GM21515 (cell line): ENCODE data around the gene CHMP4B.

Experiments used
- ATAC-seq: cut with Tn5 transposase; IDR thresholded peaks from one replicate; pipeline ENCODE4 v1.9.1; 2021; ENCODE audit not compliant: unreplicated experiment

The CHMP4B gene

DNA sequence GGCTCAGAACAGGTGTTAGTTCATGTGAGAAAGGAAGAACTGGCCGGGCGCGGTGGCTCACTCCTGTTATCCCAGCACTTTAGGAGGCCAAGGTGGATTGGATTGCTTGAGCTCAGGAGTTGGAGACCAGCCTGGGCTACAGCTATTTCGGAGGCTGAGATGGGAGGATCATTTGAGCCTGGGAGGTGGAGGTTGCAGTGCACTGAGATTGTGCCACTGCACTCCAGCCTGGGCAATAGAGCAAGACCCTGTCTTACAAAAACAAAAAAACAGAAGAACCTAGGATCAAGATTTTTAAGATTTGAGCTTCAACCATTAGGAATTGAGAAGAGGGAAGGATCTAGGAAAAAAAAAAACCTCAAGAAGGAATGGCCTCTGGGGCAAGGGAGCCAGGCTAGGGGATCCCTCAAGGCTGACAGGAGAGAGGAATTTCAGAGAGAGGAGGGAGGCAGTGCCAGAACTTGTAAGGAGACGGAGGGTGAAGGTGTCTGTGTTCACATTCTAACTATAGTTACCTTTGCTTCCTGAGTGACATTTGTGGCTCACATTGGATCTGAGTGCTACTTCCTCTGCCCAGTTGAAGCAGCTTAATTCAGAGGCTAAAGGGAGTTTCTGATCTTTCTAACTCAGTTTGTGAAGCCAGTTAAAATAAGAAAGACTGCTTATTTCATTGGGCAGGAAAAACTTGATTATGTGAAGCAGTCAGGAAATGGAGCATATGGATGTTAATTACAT lies 26.1 kb downstream of the CHMP4B start:
- no peak for ATAC-seq

DNA sequence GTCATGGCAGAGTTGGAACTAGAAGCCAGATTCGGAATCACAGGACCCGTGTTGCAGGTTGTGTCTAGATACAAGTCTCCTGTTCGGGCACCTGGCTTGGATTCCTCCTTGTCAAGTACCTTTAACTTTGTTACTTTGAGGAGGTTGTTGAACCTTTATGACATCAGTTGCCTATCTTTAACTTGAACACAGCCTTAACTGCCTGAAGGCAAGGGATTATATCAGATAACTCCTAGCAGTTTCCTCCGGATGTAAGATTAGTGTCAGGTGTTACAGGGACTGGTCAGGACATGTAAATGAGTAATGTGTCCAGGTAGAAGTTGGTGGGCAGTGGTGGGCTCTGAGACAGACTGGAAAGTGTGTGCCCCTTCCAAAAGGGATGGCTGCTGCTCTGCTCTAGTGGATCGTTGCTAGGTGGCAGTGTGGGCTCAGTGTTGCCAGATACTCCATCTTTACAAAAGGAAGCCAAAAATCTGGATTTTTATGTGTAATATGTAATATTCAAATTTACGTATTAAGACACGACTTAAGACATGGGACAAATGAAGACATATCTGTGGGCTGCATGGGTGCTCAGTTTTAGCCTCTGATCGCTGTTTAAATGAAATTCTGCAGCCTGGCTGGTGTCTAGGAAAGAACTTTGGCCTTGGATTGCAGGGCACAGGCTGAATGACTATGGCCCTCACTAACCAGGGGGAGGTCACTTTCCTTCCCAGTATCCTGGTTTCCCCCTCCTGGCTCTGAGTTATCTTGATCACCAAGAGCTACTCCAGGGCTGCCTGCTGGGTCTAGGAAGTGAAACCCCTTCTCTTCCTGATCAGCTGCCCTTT lies 27.1 kb downstream of the CHMP4B start:
- ATAC-seq: no peak

DNA sequence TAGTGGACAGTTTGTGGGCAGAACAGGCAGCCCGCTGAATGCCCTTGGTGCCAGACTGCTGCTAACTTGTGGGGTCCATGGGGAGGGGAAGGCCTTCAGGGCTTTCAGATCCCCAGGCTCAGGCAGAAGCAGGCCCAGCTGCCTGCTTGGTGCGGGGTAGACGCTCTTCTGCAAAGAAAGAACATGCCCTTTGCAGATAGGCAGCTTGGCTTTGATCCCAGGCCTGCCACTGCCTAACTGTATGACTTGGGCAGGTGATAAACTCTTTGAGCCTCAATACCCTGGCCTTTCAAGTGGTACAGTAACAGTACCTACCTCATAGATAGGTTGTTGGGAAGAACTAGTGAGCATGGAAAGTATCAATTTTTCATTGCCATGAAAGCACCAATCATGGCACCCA lies 28.4 kb downstream of the CHMP4B start:
- no peak for ATAC-seq

DNA sequence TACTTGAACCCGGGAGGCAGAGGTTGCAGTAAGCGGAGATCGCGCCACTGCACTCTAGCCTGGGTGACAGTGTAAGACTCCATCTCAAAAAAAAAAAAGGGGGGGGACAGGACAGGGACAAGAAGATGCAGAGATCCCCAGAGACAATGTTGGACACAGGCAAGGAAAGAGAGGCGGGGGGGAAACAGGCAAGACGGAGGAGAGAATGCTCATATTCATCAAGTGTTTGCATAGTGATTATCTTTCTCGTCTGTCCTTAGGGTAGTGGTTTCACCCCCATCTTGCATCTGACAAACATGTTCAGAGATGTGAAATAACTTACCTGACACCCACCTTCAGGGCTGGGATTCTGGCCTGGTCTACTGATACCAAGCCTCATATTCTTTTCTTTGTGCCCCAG lies 29.0 kb downstream of the CHMP4B start:
- no peak for ATAC-seq

DNA sequence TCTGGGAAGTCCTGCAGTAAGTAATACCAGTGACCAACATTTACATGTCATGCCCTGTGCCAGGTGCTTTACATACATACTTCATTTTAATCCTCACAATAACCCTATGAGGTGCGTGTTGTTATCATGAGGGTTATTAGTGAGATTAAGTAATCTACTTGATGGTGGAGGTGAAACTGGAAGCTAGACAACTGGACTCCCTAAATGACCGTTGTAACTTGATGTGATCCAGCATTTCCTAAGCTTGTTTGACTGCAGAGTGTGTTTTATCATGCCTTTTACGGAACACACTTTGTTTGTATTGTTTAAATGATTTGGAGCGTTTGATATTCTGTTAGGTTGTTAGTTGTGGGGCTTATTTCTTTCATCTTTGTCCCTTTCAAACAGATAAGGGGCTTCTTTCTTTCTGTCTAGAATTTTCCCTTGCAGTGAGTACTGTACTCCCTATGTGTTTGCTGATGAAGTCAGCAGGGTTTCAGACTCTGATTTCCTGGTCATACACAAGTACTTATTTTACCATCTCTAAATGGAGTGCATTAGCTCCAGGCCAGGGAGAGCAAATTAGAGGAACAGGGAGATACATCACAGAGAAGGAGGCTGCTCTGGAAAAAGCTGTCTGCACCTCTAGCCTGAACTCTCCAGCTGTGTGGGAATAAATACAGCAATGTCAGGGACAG lies 29.7 kb downstream of the CHMP4B start:
- ATAC-seq: no peak

DNA sequence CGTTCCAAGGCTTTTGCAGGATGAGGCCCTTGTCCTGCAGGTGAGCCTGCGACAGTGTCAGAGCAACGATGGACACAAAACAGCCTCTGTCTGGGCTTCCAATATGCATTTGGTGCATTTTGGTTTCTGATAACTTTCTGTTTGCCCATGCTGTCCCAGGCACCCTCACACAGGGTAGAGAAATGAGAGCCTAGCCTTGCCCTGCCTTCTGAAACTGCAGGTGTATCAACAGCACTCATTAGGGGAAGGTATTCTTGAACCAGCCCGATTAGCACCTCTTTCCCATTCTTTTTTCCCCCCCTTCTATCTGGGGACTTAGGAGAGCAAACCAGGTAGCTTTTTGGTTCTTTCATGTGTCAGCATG lies 30.3 kb downstream of the CHMP4B start:
- ATAC-seq: no peak

DNA sequence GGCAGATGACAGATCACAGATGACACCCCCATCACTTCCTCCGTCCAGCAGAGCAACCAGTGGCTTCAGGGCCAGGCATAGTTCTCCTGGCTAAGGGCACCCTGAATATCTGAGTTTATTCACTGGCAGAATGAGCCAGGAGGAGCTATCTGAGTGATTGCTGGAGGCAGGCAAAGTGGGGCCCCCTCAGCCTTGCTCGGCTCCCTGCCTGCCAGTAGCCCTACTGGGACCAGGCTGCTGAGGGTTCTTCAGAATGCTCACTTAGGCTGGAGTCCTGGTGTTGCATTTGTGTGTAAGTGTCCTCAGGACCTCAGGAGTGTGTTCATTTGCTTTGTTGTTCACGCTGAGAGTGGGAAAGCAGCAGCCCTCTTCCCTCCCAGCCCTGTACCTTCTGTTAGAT lies 31.2 kb downstream of the CHMP4B start:
- no peak for ATAC-seq

DNA sequence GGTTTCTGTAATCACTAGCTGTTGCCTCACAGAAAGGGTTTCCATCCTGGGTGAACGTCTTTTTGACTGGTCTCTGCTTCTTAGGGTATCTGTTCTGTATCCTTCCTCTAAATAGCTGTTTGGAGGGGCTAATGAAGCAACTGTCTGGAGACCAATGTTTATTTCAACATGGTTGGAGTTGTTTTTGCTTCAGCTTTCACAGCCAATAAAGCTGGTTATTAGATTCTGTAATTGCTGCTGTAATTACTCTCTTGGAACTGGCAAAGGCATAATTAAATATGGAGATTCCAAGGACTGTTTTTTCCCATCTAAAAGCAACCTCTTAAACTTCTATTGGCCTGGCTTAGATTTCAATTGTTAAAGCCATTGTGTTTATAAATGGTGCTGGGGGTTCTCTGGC lies 31.9 kb downstream of the CHMP4B start:
- ATAC-seq: no peak

DNA sequence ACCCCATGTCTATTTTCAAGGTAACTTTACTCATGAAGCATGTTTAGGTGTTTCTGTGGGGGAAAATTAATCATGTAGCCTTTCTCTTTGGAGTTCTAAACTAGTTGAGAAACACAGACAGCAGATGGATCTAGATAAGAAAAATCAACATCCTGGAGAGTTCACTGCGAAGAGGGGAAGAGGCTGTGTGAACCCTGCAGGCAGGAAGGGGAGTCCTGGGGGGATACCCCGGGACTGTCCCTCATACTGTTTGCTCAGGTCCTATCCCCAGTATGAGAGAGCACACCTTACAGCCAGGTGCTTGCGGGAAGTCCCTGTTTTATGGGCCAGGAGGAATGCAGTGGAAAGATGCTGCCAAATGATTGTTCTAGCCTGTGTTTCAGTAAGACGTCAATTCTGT lies 32.7 kb downstream of the CHMP4B start:
- peak; percentile 53 for ATAC-seq

DNA sequence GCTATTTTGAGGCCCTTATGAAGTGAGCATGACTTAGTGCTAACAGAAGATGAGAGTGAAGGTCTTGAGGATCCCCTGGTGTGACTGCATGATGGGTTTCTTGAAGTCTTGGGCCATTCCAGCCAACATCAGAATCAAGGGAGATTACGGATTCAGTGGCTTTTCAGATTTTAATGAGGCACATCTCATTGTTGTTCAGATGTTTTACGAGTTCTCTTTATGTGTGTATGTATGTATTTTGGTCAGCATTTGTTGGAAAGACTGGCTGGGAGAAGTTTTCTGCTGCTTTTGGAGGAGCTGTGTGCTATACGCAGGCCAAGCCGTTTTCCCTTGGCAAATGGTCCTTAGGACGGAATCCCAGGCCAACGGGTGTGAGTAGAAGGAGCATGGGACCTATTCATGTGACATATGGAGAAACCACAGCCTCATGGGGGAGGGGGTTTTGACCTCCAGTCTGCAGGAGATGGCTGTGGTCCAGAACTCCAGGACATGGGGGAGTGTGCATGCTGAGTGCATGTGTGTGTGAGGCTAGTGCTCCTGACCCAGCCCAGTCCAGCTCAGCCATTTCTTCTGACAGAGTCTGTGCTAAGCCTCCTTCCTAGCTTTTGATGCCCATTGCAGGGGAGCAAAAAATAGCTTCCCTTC lies 35.3 kb downstream of the CHMP4B start:
- no peak for ATAC-seq

DNA sequence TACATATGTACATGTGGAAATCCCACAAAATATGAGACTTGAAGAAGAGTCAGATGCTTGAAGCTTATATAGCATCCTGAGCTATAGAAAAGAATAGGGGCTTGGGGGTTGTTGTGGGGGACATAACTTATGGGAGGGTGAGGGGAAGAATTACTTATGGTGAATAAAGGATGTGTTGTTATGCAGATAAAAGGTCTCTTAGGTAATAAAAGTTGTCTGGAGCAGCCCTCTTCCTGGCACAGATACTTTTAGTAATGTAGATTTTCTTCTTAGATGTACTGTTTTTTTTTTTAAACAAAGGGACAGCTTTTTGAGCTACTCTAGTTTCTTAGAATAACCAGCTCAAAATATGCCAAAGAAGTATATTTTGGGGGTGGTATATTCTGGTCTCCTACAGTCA lies 35.9 kb downstream of the CHMP4B start:
- no peak for ATAC-seq

DNA sequence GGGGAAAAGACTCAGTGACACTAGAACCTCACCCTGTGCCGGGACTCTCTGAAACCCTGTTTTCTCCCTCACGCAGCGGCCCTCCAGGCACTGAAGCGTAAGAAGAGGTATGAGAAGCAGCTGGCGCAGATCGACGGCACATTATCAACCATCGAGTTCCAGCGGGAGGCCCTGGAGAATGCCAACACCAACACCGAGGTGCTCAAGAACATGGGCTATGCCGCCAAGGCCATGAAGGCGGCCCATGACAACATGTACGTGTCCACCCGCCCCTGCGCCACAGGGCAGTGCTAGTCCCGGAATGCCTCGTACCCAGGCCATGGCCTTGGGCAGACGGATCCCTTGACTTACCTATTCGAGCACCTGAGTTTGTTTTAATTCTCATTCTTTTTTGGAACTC lies 37.2 kb downstream of the CHMP4B start:
- ATAC-seq: no peak

DNA sequence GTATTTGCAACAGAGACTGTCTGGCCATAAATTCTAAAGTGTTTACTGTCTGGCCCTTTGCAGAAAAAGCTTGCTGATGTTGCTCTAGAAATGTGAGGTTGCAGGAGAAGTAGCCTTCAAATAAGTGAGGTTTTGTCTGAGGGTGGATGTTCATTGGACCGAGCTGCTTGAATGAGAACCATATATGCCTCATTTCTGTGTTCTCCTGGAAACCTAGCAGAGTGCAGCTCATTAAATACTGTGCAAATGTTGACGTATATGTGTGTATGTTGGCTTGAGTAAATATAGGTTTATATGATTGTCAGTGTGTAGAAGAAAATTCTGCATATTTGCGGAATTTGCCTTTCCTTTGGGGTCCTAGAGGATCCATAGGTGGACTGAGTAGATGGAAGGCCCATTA lies 39.0 kb downstream of the CHMP4B start:
- ATAC-seq: no peak

DNA sequence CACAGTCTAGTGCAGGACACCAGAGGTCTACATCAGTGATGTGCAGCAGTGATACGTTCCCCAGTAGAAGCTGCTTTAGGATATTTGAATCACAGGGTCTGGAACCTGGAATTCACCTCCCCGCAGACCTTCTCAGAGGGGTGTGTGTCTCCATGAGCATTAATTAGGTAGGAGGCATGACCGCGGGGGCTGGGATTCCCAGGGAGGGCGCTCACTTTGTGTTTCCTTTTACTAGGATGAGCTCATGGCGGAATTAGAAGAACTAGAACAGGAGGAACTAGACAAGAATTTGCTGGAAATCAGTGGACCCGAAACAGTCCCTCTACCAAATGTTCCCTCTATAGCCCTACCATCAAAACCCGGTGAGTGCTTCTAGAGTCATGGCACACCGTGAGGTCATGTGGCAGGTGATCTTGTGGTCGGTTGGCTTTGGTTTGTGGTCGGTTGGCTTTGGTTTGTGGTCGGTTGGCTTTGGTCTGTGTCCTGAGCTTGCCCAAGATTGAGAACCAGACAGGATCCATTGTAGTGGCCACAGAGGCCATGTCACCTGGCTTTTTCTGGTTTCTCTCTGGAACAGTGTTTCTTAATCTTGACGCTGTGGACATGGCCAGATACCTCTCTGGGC lies 40.8 kb downstream of the CHMP4B start:
- ATAC-seq: no peak

DNA sequence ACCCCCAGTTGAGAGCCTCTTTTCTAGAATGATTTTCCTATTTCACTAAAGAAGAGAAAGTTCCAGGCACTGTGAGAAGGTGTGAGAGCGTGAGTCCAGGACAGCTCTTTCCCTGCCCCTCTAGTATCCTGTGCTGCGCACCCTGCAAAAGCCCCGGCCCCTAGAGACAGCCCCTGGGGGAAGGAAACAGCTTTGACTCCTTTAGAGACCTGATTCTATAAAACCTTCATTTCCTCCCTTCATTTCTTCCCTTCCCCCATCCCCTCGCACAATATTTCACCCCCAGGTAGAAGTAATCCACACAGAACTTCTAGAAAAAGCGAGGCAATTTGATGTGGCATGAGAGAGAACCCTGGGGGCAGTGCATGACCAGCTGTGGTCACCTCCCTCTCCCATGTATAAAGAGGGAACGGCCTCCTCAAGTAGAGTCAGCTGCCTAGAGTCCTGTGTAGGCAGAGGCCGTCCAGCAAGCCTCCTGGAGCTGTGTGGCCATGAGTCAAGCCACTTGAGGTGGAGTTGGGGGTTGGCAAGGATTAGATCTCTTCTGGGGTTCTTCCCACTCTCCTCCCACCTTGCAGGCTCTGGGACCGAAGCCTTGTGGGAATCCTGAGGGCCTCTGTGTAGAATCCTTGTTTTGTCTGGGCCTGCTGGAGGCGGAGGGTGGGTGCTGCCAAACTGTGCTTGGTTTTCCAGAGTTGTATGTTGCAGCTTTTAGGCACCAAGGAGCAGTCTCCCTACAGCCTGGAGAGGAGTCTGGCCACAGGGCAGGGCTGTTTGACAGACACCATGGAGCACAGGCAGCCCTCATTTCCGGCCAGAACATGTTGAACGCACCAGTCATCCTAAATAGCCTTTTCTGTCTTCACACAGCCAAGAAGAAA lies 41.7 kb downstream of the CHMP4B start:
- no peak for ATAC-seq

DNA sequence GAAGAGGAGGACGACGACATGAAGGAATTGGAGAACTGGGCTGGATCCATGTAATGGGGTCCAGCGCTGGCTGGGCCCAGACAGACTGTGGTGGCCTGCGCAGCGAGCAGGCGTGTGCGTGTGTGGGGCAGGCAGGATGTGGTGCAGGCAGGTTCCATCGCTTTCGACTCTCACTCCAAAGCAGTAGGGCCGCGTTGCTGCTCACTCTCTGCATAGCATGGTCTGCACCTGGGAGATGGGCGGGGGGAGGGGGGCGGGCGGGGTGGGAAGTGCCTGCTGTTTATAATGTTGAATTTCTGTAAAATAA lies 42.3 kb downstream of the CHMP4B start:
- no peak for ATAC-seq

DNA sequence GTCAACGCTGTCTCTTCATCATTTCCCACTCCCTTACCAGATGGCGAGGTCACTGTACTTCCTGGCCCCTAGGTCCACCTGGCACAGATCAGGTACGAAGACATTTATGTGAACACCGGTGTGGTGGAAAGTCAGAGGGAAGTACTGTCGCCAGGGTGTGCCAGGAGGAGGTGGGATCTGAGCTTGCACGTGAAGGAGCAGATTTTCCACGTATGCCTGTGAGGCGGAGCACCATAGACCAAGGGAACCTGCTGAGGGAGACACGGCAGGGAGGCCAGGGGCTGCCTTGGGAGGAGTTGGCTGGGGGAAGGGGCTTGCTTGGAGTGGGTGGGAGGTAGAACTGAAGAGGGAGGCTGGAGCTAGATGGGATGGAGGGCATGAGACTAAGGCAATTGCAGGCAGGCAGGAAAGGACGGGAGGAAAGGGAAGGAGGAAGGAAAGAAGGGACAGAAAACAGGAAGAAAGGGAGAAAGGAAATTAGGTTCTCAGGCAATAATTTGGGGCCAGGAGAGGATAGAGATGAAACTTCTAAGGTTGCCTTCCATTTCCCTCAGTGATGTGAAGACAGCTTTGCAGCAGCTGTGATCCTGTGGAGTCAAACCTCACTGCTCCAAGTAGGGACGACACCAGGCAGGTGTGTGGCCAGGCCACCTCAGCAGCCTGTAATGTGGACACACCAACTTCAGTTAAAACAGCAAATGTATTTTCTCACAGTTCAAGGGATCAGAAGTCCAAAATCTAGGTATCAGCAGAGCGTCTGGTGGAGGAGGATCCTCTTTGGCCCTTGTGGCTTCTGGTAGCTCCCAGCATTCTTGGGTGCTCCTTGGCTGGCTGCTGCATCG lies 46.8 kb downstream of the CHMP4B start:
- ATAC-seq: no peak

DNA sequence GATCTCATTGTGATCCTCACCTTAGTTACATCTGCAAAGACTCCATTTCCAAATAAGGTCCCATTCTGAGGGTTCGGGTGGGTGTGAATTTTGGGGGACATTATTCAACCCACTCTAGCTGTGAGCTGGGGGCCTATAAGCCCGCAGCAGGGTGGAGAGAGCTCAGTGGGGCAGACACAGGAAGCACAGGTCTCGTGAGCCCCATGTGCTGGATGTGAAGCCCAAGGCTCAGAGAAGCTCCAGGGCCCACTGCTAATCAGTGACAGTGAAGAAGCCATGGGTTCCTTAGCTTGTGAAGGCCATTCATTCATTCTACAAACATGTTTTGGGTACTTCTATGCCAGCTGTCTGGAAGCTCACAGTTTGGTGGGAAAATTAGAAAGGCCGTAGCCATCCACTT lies 47.5 kb downstream of the CHMP4B start:
- ATAC-seq: no peak

DNA sequence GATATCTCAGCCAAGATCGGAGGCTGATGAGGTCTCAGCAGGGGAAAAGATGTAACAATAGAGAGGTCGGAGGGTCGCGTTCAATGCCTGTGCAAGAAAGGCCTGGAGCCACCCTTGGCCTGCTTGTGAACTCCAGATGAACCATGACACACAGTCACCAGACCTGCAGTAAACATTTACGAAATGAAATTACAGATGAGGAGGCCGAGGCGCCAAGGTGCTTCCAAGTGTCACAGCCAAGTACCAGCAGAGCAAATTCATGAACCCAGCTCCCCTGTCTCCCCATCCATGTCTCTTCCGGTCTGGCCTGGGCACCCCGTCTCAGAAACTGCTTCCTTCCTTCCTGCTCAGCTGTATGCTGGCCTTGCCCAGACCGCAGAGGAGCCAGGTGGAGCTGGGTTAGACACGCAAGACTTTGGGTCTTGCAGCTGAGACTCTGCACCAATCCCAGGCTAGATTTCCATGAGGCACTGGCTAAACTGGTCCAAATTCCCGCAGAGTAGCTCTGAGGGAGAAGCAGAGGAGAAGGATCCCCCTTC lies 48.1 kb downstream of the CHMP4B start:
- no peak for ATAC-seq
